ENCODE measurements around the gene ZNF207.

DNA sequence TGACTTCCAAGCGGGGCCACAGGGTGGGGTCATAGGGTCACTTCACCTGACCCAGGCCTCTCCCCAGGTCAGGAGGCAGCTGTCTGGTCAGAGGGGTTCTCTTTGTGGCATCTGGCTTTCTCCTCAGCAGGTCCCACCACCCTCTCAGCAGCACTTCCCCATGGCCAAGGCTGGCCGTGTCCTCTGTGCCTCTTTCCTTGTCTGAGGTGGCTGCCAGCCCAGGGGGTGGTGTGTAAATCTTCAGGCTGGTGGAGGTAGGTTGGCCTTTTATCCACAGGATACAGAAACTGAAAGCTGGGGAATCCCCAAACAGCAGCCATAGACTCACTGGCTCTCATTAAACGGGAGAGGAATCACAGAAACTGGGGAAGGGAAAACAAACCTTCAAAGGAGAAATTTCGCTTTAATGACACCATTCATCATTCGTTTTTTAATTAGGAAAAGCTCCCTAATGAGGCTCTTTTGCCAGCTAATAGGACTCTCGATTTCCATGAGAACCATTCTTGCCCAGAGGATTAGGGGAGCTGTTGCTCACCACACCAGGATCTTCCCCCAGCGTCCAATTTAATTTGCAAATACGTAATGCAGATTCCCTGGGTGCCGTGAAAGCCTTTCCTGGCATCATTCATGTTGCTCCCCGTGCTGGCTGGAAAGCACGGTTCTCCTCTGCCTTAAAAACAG lies 26.0 kb upstream of the ZNF207 start:
- TF ChIP-seq, protein P1, sequence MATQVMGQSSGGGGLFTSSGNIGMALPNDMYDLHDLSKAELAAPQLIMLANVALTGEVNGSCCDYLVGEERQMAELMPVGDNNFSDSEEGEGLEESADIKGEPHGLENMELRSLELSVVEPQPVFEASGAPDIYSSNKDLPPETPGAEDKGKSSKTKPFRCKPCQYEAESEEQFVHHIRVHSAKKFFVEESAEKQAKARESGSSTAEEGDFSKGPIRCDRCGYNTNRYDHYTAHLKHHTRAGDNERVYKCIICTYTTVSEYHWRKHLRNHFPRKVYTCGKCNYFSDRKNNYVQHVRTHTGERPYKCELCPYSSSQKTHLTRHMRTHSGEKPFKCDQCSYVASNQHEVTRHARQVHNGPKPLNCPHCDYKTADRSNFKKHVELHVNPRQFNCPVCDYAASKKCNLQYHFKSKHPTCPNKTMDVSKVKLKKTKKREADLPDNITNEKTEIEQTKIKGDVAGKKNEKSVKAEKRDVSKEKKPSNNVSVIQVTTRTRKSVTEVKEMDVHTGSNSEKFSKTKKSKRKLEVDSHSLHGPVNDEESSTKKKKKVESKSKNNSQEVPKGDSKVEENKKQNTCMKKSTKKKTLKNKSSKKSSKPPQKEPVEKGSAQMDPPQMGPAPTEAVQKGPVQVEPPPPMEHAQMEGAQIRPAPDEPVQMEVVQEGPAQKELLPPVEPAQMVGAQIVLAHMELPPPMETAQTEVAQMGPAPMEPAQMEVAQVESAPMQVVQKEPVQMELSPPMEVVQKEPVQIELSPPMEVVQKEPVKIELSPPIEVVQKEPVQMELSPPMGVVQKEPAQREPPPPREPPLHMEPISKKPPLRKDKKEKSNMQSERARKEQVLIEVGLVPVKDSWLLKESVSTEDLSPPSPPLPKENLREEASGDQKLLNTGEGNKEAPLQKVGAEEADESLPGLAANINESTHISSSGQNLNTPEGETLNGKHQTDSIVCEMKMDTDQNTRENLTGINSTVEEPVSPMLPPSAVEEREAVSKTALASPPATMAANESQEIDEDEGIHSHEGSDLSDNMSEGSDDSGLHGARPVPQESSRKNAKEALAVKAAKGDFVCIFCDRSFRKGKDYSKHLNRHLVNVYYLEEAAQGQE (IDR thresholded peaks at IDR 0.05; ENCODE audit: insufficient read depth in 1 of 2, low read depth in 2 of 2, low read length in 1 of 2) = no peak
- TF ChIP-seq, protein P2, sequence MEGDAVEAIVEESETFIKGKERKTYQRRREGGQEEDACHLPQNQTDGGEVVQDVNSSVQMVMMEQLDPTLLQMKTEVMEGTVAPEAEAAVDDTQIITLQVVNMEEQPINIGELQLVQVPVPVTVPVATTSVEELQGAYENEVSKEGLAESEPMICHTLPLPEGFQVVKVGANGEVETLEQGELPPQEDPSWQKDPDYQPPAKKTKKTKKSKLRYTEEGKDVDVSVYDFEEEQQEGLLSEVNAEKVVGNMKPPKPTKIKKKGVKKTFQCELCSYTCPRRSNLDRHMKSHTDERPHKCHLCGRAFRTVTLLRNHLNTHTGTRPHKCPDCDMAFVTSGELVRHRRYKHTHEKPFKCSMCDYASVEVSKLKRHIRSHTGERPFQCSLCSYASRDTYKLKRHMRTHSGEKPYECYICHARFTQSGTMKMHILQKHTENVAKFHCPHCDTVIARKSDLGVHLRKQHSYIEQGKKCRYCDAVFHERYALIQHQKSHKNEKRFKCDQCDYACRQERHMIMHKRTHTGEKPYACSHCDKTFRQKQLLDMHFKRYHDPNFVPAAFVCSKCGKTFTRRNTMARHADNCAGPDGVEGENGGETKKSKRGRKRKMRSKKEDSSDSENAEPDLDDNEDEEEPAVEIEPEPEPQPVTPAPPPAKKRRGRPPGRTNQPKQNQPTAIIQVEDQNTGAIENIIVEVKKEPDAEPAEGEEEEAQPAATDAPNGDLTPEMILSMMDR (IDR thresholded peaks at IDR 0.05) = no peak
- no peak for TF ChIP-seq POLR2AphosphoS5 (IDR thresholded peaks at IDR 0.05; ENCODE audit: low read depth, low read length)
- TF ChIP-seq SIN3A (IDR thresholded peaks at IDR 0.05; ENCODE audit: borderline replicate concordance, insufficient read depth, low read depth, low read length) = no peak

Data from Panc1 (cell line).